MM.1S (cell line): ENCODE data around the gene MAS1.

Experiments used
- DNase-seq: peaks from one replicate; pipeline ENCODE4 v3.0.0-alpha.2; 2015
- H2AFZ ChIP-seq: fragments of 300-600 bp; sonication (generic); 2 replicates; pipeline ENCODE4 v1.6.0; 2016; ENCODE audit warnings: antibody characterized with exemption, low read length
- H3F3A ChIP-seq: fragments of 300-600 bp; sonication (generic); 2 replicates; pipeline ENCODE4 v1.6.1; 2016; ENCODE audit warnings: mild to moderate bottlenecking, antibody characterized with exemption, low read length, moderate library complexity, mixed read lengths; ENCODE audit not compliant: insufficient read depth
- H3K27ac ChIP-seq: fragments of 300-600 bp; sonication (generic); 2 replicates; pipeline ENCODE4 v1.5.1; 2016; ENCODE audit warnings: mild to moderate bottlenecking, low read length
- H3K27me3 ChIP-seq: fragments of 300-600 bp; sonication (generic); replicated peaks from 2 replicates; pipeline ENCODE4 v1.6.0; 2016; ENCODE audit warnings: low read length; ENCODE audit not compliant: insufficient read depth
- H3K36me3 ChIP-seq: fragments of 300-600 bp; sonication (generic); replicated peaks from 2 replicates; pipeline ENCODE4 v1.6.1; 2016; ENCODE audit warnings: mild to moderate bottlenecking, low read length, mixed read lengths; ENCODE audit not compliant: insufficient read depth
- H3K4me1 ChIP-seq: fragments of 300-600 bp; sonication (generic); 2 replicates; pipeline ENCODE4 v1.6.1; 2016; ENCODE audit warnings: low read length, mixed read lengths
- H3K4me2 ChIP-seq: fragments of 300-600 bp; sonication (generic); 2 replicates; pipeline ENCODE4 v1.6.0; 2016; ENCODE audit warnings: low read depth, low read length
- H3K4me3 ChIP-seq: fragments of 300-600 bp; sonication (generic); 2 replicates; pipeline ENCODE4 v1.5.1; 2016; ENCODE audit warnings: low read length, mixed read lengths
- H3K79me2 ChIP-seq: fragments of 300-600 bp; sonication (generic); 2 replicates; pipeline ENCODE4 v1.6.1; 2016; ENCODE audit warnings: mixed run types, low read length, mixed read lengths
- H3K9ac ChIP-seq: fragments of 300-600 bp; sonication (generic); 2 replicates; pipeline ENCODE4 v1.6.1; 2016; ENCODE audit warnings: low read length, mixed read lengths
- H3K9me2 ChIP-seq: fragments of 300-600 bp; sonication (generic); replicated peaks from 2 replicates; pipeline ENCODE4 v1.6.1; 2016; ENCODE audit warnings: mild to moderate bottlenecking, low read length, mixed read lengths; ENCODE audit not compliant: insufficient read depth
- H3K9me3 ChIP-seq: fragments of 300-600 bp; sonication (generic); replicated peaks from 2 replicates; pipeline ENCODE4 v1.6.1; 2016; ENCODE audit warnings: mild to moderate bottlenecking, low read length, mixed read lengths; ENCODE audit not compliant: insufficient read depth
- H4K20me1 ChIP-seq: fragments of 300-600 bp; sonication (generic); 2 replicates; pipeline ENCODE4 v1.6.1; 2016; ENCODE audit warnings: mild to moderate bottlenecking, low read length, moderate library complexity, mixed read lengths; ENCODE audit not compliant: insufficient read depth
- EZH2 ChIP-seq: fragments of 300-600 bp; sonication (generic); optimal IDR thresholded peaks from 2 replicates; pipeline ENCODE3; 2017; ENCODE audit warnings: low read depth, mild to moderate bottlenecking, antibody characterized with exemption, low read length, mixed read lengths
- EZH2phosphoT487 ChIP-seq: fragments of 300-600 bp; sonication (generic); IDR thresholded peaks from 2 replicates; pipeline ENCODE4 v1.6.1; 2018; ENCODE audit warnings: antibody characterized with exemption, low read length
- TF ChIP-seq, protein P1 (sequence below): fragments of 300-600 bp; sonication (generic); IDR thresholded peaks from 2 replicates; pipeline ENCODE4 v1.5.1; 2016; ENCODE audit warnings: antibody characterized with exemption, low read length, mixed read lengths

MAS1 gene

DNA sequence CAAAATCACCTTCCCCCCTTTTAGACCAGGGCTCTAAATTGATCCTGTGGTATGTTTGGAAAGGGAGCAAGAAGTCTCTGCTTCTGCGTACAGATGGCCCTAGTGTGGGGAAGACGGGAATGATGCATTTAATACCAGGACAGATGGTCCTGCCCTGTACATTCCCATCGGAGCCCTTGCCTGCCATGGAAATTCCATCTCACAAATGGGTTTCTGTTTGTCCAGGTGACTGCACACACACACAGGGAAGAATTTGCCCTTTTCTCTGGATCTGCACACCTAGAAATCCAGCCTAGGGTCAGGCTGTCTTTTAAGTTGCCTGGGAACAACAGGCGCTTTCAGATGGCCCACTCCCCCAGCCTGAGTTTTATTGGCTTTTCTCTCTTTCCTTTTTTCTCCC lies 1.3 kb downstream of the MAS1 start:
- DNase-seq: no peak
- Histone ChIP-seq H3K27me3 (no peaks in the 10 kb centered on the region), H3F3A (no peaks in the 10 kb centered on the region), H3K4me2 (no peak overlapping the region), H3K36me3 (no peaks in the 10 kb centered on the region), H4K20me1 (no peaks in the 10 kb centered on the region), H2AFZ (no peak overlapping the region), H3K4me3 (no peak overlapping the region), H3K9me2 (no peaks in the 10 kb centered on the region), H3K79me2 (no peaks in the 10 kb centered on the region), H3K9ac (no peak overlapping the region), H3K4me1 (no peaks in the 10 kb centered on the region), H3K9me3 (no peaks in the 10 kb centered on the region), H3K27ac (no peak overlapping the region)
- TF ChIP-seq EZH2phosphoT487: no peak

DNA sequence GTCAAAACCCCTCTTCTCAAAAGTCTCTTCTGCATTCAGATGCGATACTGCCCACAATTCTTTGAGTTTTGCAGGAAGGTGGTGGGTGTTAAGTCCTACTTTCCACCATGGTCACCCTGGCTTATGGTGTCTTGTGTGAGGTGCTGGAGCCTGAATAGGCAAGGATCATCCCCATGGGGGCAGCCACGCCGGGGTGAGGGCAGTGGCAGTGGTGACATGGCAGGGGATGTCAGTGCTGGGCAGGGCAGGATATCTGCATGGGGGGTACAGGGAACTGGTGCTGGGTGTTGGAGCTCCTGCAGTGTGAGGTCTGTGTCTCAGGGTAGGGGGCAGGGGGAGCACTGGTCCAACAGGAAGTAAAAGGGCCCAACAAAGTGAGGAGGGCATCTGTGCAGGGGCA lies 2.3 kb downstream of the MAS1 start:
- H3K36me3 ChIP-seq: no peaks in the 10 kb centered on the region
- H3K4me1 ChIP-seq: no peaks in the 10 kb centered on the region
- H4K20me1 ChIP-seq: no peaks in the 10 kb centered on the region
- TF ChIP-seq EZH2phosphoT487 (no peak), EZH2 (no peak)
- TF ChIP-seq, protein P1, sequence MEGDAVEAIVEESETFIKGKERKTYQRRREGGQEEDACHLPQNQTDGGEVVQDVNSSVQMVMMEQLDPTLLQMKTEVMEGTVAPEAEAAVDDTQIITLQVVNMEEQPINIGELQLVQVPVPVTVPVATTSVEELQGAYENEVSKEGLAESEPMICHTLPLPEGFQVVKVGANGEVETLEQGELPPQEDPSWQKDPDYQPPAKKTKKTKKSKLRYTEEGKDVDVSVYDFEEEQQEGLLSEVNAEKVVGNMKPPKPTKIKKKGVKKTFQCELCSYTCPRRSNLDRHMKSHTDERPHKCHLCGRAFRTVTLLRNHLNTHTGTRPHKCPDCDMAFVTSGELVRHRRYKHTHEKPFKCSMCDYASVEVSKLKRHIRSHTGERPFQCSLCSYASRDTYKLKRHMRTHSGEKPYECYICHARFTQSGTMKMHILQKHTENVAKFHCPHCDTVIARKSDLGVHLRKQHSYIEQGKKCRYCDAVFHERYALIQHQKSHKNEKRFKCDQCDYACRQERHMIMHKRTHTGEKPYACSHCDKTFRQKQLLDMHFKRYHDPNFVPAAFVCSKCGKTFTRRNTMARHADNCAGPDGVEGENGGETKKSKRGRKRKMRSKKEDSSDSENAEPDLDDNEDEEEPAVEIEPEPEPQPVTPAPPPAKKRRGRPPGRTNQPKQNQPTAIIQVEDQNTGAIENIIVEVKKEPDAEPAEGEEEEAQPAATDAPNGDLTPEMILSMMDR: no peak
- H3K79me2 ChIP-seq: no peaks in the 10 kb centered on the region
- no peak overlapping the region for H3K9ac ChIP-seq
- no peaks in the 10 kb centered on the region for H3F3A ChIP-seq
- no peak overlapping the region for H2AFZ ChIP-seq
- no peaks in the 10 kb centered on the region for H3K27me3 ChIP-seq
- no peak overlapping the region for H3K4me2 ChIP-seq
- H3K27ac ChIP-seq: no peak overlapping the region
- no peak overlapping the region for H3K4me3 ChIP-seq
- no peaks in the 10 kb centered on the region for H3K9me2 ChIP-seq
- DNase-seq: no peak
- no peaks in the 10 kb centered on the region for H3K9me3 ChIP-seq

DNA sequence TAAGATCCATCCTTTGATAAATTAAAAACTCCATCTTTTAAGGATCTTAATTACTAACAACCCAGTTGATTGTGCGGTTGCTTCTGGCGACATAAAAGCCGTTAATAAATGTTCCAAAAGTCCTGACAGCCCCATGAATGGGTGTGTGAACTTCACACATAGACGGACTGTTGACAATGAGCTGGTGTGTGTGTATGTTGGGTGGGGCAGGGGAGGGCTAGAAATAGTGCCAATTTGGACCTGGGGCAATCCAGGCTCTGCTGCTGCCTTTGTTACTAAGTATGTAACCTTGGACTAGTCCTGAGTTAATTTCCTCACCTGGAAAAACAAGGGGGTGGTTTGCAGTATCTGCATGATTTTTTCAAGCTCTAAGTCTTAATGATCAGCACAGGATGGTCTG lies 4.2 kb downstream of the MAS1 start:
- H4K20me1 ChIP-seq: no peaks in the 10 kb centered on the region
- no peak overlapping the region for H3K4me3 ChIP-seq
- H3K9me2 ChIP-seq: no peaks in the 10 kb centered on the region
- DNase-seq: no peak
- H3K79me2 ChIP-seq: no peaks in the 10 kb centered on the region
- H3K27me3 ChIP-seq: no peaks in the 10 kb centered on the region
- no peak overlapping the region for H3K9ac ChIP-seq
- TF ChIP-seq EZH2phosphoT487 (no peak), EZH2 (no peak)
- TF ChIP-seq, protein P1: no peak
- no peaks in the 10 kb centered on the region for H3F3A ChIP-seq
- no peaks in the 10 kb centered on the region for H3K36me3 ChIP-seq
- no peaks in the 10 kb centered on the region for H3K9me3 ChIP-seq
- H3K27ac ChIP-seq: no peak overlapping the region
- no peaks in the 10 kb centered on the region for H3K4me1 ChIP-seq
- H2AFZ ChIP-seq: no peak overlapping the region
- H3K4me2 ChIP-seq: no peak overlapping the region

DNA sequence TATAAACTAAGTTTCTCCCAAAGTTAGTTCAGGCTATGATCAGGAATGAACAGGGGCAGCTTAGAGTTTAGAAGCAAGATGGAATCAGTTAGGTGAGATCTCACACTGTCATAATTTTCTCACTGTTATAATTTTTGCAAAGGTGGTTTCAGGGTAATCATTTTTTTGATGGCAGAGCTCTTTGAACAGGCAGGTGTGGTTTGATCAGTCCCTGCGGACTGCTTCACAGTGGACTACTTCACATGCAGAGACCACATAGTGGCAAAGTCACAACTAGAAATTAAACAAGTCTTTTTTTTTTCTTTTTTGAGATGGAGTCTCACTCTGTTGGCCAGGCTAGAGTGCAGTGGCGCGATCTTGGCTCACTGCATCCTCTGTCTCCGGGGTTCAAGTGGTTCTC lies 6.8 kb downstream of the MAS1 start:
- H3K79me2 ChIP-seq: no peaks in the 10 kb centered on the region
- no peaks in the 10 kb centered on the region for H3K27me3 ChIP-seq

More for the DNA sequence above, 6.8 kb downstream of the MAS1 start:
- Histone ChIP-seq H4K20me1 (no peaks in the 10 kb centered on the region), H3K9ac (no peak overlapping the region), H3K4me1 (no peaks in the 10 kb centered on the region), H3K9me3 (no peaks in the 10 kb centered on the region), H3K9me2 (no peaks in the 10 kb centered on the region), H3F3A (no peaks in the 10 kb centered on the region), H3K4me3 (no peak overlapping the region), H3K4me2 (no peak overlapping the region), H2AFZ (no peak overlapping the region), H3K36me3 (no peaks in the 10 kb centered on the region), H3K27ac (no peak overlapping the region)
- no peak for DNase-seq
- TF ChIP-seq EZH2 (no peak), EZH2phosphoT487 (no peak)
- TF ChIP-seq, protein P1: no peak
